ENCODE data around the gene COPS2.

DNA sequence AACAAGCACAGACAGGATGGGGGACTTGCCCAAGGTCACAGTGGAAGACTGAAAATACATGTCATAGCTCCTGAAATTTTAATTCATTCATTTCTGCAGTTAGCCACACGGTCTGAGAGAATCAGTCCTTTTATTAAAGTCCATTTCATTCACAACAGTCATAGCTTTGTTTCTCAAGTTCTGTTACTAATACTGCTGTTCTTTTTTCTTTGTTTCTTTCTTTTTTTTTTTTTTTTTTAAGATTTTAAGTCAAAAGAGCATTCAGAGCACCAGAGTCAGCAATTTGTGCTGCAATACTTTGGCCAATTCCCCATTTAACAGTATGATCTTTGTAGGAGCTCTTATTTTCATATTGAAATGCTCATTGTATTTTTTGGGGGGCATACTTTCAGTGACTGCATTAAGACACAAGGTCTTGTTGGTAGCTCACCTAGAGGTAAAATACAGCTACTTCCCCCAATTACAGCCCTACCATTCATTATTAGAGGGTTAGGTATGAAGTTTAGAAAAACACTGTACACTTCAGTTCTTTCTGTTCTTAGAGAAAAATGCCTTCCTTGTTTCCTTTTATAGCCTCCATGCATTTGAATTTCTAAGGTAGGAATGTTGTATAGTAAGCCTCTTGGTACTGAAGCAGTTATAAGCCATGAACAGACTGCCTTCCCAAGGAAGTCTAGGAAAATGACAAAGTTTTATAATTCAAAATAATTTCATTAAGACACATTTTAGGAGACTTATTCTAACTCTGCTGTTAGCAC, 24.2 kb upstream of the COPS2 start:
- TF ChIP-seq, protein P1, sequence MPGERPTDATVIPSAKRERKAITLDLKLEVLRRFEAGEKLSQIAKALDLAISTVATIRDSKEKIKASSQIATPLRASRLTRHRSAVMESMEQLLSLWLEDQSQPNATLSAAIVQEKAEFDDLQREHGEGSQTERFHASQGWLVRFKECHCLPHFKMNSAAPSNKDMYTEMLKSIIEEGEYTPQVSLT (CRISPR knock-in tag; IDR thresholded peaks at IDR 0.05; ENCODE audit: borderline replicate concordance, low read depth) = no peak
- no peak for TF ChIP-seq CC2D1A (CRISPR knock-in tag; IDR thresholded peaks at IDR 0.05)

All from HepG2 (cell line).